SK-N-SH treated with all-trans-retinoic acid at 6 μM for 48 hours (cell line): Measurements from ENCODE around the gene ATG16L1.

Experiments
- ARNTL ChIP-seq: fragments of 450-650 bp; formaldehyde crosslinking; IDR thresholded peaks from 2 replicates; pipeline ENCODE4 v1.5.0; 2020; ENCODE audit warnings: low read depth, mild to moderate bottlenecking, moderate library complexity, borderline replicate concordance
- ZNF70 ChIP-seq: fragments of 450-650 bp; formaldehyde crosslinking; IDR thresholded peaks from 2 replicates; pipeline ENCODE4 v1.5.0; 2020; ENCODE audit warnings: mild to moderate bottlenecking, moderate library complexity

- TF ChIP-seq ARNTL (CRISPR knock-in tag) (no peak), ZNF70 (CRISPR knock-in tag) (no peak)
These were observed 72.4 kb downstream of the ATG16L1 start for GRCh38 chr2:233323851-233324250.
